HepG2 (cell line): ENCODE measurements around the gene S100A8. TPM values are rescaled to one million over a fixed set of nuclear protein-coding genes. Genes with fewer than 3 reads are reported as not detected.

Experiments
- CBX5 ChIP-seq: sonication (generic); formaldehyde crosslinking; IDR thresholded peaks from 2 replicates; pipeline ENCODE4 v1.4.0; 2020; ENCODE audit warnings: missing genetic modification reagents, borderline replicate concordance
- CEBPG ChIP-seq: IDR thresholded peaks from 2 replicates; pipeline ENCODE4 v1.6.1; 2016
- CHCHD3 ChIP-seq: sonication (generic); formaldehyde crosslinking; IDR thresholded peaks from 2 replicates; pipeline ENCODE4 v1.8.0; 2022; ENCODE audit warnings: mild to moderate bottlenecking, missing genetic modification reagents, moderate library complexity
- DPF2 ChIP-seq: sonication (generic); formaldehyde crosslinking; IDR thresholded peaks from 2 replicates; pipeline ENCODE4 v1.4.0; 2020; ENCODE audit warnings: mild to moderate bottlenecking, low read depth, missing genetic modification reagents, borderline replicate concordance
- ETV6 ChIP-seq: sonication (generic); formaldehyde crosslinking; conservative IDR thresholded peaks from 2 replicates; pipeline ENCODE4 v1.4.0; 2020; ENCODE audit warnings: missing genetic modification reagents
- GATA4 ChIP-seq: sonication (generic); IDR thresholded peaks from 2 replicates; pipeline ENCODE4 v1.6.1; 2016; ENCODE audit warnings: antibody characterized with exemption, low read depth, borderline replicate concordance
- HOXA5 ChIP-seq: sonication (generic); formaldehyde crosslinking; IDR thresholded peaks from 2 replicates; pipeline ENCODE4 v1.4.0; 2020; ENCODE audit warnings: missing genetic modification reagents
- KDM1A ChIP-seq: IDR thresholded peaks from 2 replicates; pipeline ENCODE4 v1.6.1; 2016; ENCODE audit warnings: missing compliant biosample characterization
- KMT2B ChIP-seq: IDR thresholded peaks from 2 replicates; pipeline ENCODE4 v1.6.1; 2016; ENCODE audit warnings: missing genetic modification reagents, missing compliant biosample characterization
- NFE2 ChIP-seq: sonication (generic); formaldehyde crosslinking; IDR thresholded peaks from 2 replicates; pipeline ENCODE4 v1.4.0; 2020; ENCODE audit warnings: missing genetic modification reagents
- POGZ ChIP-seq: sonication (generic); formaldehyde crosslinking; IDR thresholded peaks from 2 replicates; pipeline ENCODE4 v1.4.0; 2020; ENCODE audit warnings: mild to moderate bottlenecking, missing genetic modification reagents
- SMAD1 ChIP-seq: sonication (generic); formaldehyde crosslinking; IDR thresholded peaks from 2 replicates; pipeline ENCODE4 v1.4.0; 2020; ENCODE audit warnings: missing genetic modification reagents, low read depth, mild to moderate bottlenecking, borderline replicate concordance
- SMAD3 ChIP-seq: sonication (generic); formaldehyde crosslinking; IDR thresholded peaks from 2 replicates; pipeline ENCODE4 v1.4.0; 2020; ENCODE audit warnings: missing genetic modification reagents
- SYNCRIP ChIP-seq: fragments of 200-400 bp; formaldehyde crosslinking; IDR thresholded peaks from 2 replicates; pipeline ENCODE4 v1.6.1; 2018; ENCODE audit warnings: mild to moderate bottlenecking, low read depth, low read length; ENCODE audit not compliant: insufficient read depth
- TBP ChIP-seq: sonication (generic); formaldehyde crosslinking; IDR thresholded peaks from 2 replicates; pipeline ENCODE4 v1.5.0; 2020; ENCODE audit warnings: missing genetic modification reagents
- ZFP41 ChIP-seq: sonication (generic); formaldehyde crosslinking; IDR thresholded peaks from 2 replicates; pipeline ENCODE4 v1.4.0; 2020; ENCODE audit warnings: mild to moderate bottlenecking, missing genetic modification reagents, borderline replicate concordance
- ZFP82 ChIP-seq: sonication (generic); formaldehyde crosslinking; IDR thresholded peaks from 2 replicates; pipeline ENCODE4 v1.5.1; 2020; ENCODE audit warnings: mild to moderate bottlenecking, missing genetic modification reagents, borderline replicate concordance
- ZNF652 ChIP-seq: IDR thresholded peaks from 2 replicates; pipeline ENCODE4 v1.6.1; 2016; ENCODE audit warnings: low read depth, borderline replicate concordance
- polyA plus RNA-seq, 8 experiments: library from polyadenylated mRNA; depleted of rRNA in 3 of 8; stranded (reverse) in 7 of 8; unstranded in 1 of 8; fragments of >200 nt; fragmentation: Illumina TruSeq in 4 of 8; extraction: Trizol in 4 of 8; gene quantifications; 2 replicates each; pipeline versions ENCODE4 v1.2.1 to v1.2.3, GENCODE V29; 2011 to 2016; ENCODE audit warnings: low read depth in 4 of 8, missing spikeins in 1 of 8, mixed read lengths in 1 of 8; ENCODE audit not compliant: insufficient read depth in 1 of 8
- total RNA-seq, 5 experiments: library from RNA; depleted of rRNA; stranded (reverse); fragments of >200 nt; fragmentation: Illumina TruSeq; extraction: Trizol; gene quantifications; 2 replicates each; pipeline ENCODE4 v1.2.3, GENCODE V29; 2016; ENCODE audit warnings: low read depth in 1 of 5
- TF ChIP-seq, protein P1 (sequence below): sonication (generic); formaldehyde crosslinking; IDR thresholded peaks from 2 replicates; pipeline ENCODE4 v1.5.0; 2020; ENCODE audit warnings: mild to moderate bottlenecking, missing genetic modification reagents
- TF ChIP-seq, protein P2 (sequence below): sonication (generic); formaldehyde crosslinking; IDR thresholded peaks from 2 replicates; pipeline ENCODE4 v1.8.0; 2022; ENCODE audit warnings: missing genetic modification reagents, mild to moderate bottlenecking, inconsistent platforms, borderline replicate concordance
- TF ChIP-seq, protein P3 (sequence below): sonication (generic); formaldehyde crosslinking; IDR thresholded peaks from 2 replicates; pipeline ENCODE4 v1.5.0; 2020; ENCODE audit warnings: missing genetic modification reagents
- TF ChIP-seq, protein P4 (sequence below): IDR thresholded peaks from 2 replicates; pipeline ENCODE4 v1.6.1; 2016; ENCODE audit warnings: mild to moderate bottlenecking, missing biosample characterization, missing genetic modification reagents
- TF ChIP-seq, protein P5 (sequence below): sonication (generic); formaldehyde crosslinking; IDR thresholded peaks from 2 replicates; pipeline ENCODE4 v1.8.0; 2022; ENCODE audit warnings: mild to moderate bottlenecking, missing genetic modification reagents; ENCODE audit not compliant: insufficient replicate concordance

The S100A8 gene
- total and polyA plus RNA-seq, 2 of the 13 experiments (the other 11 are each of a cell fraction or from before 2014, with no cell fraction given), result not detected

DNA sequence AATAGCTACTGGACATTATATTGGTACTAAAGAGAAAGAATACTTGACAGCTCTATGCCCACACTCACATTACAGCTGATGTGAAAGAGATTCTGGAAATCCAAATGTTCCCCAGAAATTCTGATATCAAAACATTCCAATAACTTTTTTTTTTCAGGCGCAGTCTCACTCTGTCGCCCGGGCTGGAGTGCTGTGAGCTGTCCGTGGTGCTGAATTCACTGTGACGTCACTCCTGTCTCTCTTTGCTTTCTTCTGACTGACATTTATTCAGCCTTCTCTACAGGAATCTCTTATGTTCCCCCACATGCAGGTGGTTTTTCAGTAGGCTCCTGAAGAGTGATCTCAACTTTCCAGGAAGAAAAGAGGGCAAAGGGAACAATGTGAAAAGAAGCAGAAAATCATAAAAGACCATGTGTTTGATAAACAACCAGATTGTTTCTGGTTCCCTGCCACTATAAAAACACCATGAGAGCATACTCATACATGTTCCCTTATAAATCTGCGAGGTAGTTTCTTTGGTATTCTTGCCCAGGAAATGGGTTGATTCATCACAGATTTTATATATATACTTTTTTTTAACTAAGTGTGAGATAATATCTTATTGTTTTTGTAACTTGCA, 31.7 kb upstream of the S100A8 start (continued):
- 0 out of 2 replicates have a peak, but pooled peaks have one; percentile 16 for TF ChIP-seq CEBPG (CRISPR knock-in tag)
- TF ChIP-seq KMT2B (CRISPR knock-in tag), result no peak
- TF ChIP-seq, protein P1, sequence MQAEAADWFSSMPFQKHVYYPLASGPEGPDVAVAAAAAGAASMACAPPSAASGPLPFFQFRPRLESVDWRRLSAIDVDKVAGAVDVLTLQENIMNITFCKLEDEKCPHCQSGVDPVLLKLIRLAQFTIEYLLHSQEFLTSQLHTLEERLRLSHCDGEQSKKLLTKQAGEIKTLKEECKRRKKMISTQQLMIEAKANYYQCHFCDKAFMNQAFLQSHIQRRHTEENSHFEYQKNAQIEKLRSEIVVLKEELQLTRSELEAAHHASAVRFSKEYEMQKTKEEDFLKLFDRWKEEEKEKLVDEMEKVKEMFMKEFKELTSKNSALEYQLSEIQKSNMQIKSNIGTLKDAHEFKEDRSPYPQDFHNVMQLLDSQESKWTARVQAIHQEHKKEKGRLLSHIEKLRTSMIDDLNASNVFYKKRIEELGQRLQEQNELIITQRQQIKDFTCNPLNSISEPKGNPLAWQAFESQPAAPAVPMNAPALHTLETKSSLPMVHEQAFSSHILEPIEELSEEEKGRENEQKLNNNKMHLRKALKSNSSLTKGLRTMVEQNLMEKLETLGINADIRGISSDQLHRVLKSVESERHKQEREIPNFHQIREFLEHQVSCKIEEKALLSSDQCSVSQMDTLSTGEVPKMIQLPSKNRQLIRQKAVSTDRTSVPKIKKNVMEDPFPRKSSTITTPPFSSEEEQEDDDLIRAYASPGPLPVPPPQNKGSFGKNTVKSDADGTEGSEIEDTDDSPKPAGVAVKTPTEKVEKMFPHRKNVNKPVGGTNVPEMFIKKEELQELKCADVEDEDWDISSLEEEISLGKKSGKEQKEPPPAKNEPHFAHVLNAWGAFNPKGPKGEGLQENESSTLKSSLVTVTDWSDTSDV (CRISPR knock-in tag), result no peak
- no peak for TF ChIP-seq KDM1A (CRISPR knock-in tag)
- TF ChIP-seq ZNF652 (CRISPR knock-in tag), result no peak
- no peak for TF ChIP-seq NFE2 (CRISPR knock-in tag)
- TF ChIP-seq CHCHD3 (CRISPR knock-in tag), result no peak
- TF ChIP-seq GATA4, result no peak
- no peak for TF ChIP-seq DPF2 (CRISPR knock-in tag)
- no peak for TF ChIP-seq CBX5 (CRISPR knock-in tag)
- peak; percentile 82 for TF ChIP-seq SMAD3 (CRISPR knock-in tag)
- TF ChIP-seq ZFP82, result no peak
- 0 out of 2 replicates have a peak, but pooled peaks have one; percentile 45 for TF ChIP-seq ETV6 (CRISPR knock-in tag)
- TF ChIP-seq ZFP41 (CRISPR knock-in tag), result no peak
- TF ChIP-seq, protein P2, sequence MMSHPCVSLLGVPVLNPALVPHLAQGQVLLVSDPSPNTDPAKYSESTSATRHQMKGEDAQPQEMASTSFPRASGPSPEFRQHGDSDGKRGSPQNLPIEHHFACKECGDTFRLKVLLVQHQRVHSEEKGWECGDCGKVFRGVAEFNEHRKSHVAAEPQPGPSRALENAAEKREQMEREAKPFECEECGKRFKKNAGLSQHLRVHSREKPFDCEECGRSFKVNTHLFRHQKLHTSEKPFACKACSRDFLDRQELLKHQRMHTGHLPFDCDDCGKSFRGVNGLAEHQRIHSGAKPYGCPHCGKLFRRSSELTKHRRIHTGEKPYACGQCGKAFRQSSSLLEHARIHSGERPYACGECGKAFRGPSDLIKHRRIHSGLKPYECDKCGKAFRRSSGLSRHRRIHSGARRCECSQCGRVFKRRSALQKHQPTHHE (CRISPR knock-in tag), result no peak
- no peak for TF ChIP-seq TBP
- TF ChIP-seq SYNCRIP, result no peak
- TF ChIP-seq, protein P3, sequence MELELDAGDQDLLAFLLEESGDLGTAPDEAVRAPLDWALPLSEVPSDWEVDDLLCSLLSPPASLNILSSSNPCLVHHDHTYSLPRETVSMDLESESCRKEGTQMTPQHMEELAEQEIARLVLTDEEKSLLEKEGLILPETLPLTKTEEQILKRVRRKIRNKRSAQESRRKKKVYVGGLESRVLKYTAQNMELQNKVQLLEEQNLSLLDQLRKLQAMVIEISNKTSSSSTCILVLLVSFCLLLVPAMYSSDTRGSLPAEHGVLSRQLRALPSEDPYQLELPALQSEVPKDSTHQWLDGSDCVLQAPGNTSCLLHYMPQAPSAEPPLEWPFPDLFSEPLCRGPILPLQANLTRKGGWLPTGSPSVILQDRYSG (CRISPR knock-in tag), result 0 out of 2 replicates have a peak, but pooled peaks have one; percentile 43
- TF ChIP-seq HOXA5 (CRISPR knock-in tag), result peak; percentile 90
- TF ChIP-seq POGZ (CRISPR knock-in tag), result no peak
- TF ChIP-seq, protein P4, sequence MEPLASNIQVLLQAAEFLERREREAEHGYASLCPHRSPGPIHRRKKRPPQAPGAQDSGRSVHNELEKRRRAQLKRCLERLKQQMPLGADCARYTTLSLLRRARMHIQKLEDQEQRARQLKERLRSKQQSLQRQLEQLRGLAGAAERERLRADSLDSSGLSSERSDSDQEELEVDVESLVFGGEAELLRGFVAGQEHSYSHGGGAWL (CRISPR knock-in tag), result peak; percentile 53; the same call in 1 of the 2 replicates
- TF ChIP-seq SMAD1 (CRISPR knock-in tag), result no peak
- TF ChIP-seq, protein P5, sequence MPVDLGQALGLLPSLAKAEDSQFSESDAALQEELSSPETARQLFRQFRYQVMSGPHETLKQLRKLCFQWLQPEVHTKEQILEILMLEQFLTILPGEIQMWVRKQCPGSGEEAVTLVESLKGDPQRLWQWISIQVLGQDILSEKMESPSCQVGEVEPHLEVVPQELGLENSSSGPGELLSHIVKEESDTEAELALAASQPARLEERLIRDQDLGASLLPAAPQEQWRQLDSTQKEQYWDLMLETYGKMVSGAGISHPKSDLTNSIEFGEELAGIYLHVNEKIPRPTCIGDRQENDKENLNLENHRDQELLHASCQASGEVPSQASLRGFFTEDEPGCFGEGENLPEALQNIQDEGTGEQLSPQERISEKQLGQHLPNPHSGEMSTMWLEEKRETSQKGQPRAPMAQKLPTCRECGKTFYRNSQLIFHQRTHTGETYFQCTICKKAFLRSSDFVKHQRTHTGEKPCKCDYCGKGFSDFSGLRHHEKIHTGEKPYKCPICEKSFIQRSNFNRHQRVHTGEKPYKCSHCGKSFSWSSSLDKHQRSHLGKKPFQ (CRISPR knock-in tag), result no peak
